Ammon's horn (tissue), 1 donor: Measurements from ENCODE around the gene COL1A2.

Experiments
- DNase-seq: peaks from one replicate; pipeline ENCODE4 v3.0.0-alpha.2; 2016; ENCODE audit warnings: low spot score

The COL1A2 gene

GRCh38 chr7:94394437-94395140 is at the start of gene COL1A2:
COL1A2 (plus strand) TSS chr7:94394895; CDS start chr7:94395032, 137 bp downstream.
- DNase-seq: peak; percentile 4

GRCh38 chr7:94345907-94346306 is 48.8 kb upstream of the COL1A2 start:
- no peak for DNase-seq

- no peak for DNase-seq
These were observed 46.6 kb upstream of the COL1A2 start for GRCh38 chr7:94348142-94348541.

- DNase-seq: no peak
These were observed 44.0 kb upstream of the COL1A2 start for GRCh38 chr7:94350734-94351133.

GRCh38 chr7:94351703-94352102 is 43.0 kb upstream of the COL1A2 start:
- DNase-seq: no peak

GRCh38 chr7:94352887-94353286 is 41.8 kb upstream of the COL1A2 start:
- DNase-seq: no peak

- DNase-seq: no peak
These were observed 39.7 kb upstream of the COL1A2 start for GRCh38 chr7:94354953-94355352.

GRCh38 chr7:94355454-94355853 is 39.2 kb upstream of the COL1A2 start:
- DNase-seq: no peak

- DNase-seq: no peak
These were observed 37.6 kb upstream of the COL1A2 start for GRCh38 chr7:94357076-94357475.

- no peak for DNase-seq
These were observed 33.8 kb upstream of the COL1A2 start for GRCh38 chr7:94360926-94361325.

GRCh38 chr7:94362276-94362675 is 32.4 kb upstream of the COL1A2 start:
- DNase-seq: no peak

- DNase-seq: no peak
These were observed 29.9 kb upstream of the COL1A2 start for GRCh38 chr7:94364816-94365215.

GRCh38 chr7:94366163-94366562 is 28.5 kb upstream of the COL1A2 start:
- no peak for DNase-seq

- DNase-seq: no peak
These were observed 27.9 kb upstream of the COL1A2 start for GRCh38 chr7:94366832-94367231.

- DNase-seq: no peak
These were observed 26.7 kb upstream of the COL1A2 start for GRCh38 chr7:94367949-94368348.

- DNase-seq: no peak
These were observed 26.3 kb upstream of the COL1A2 start for GRCh38 chr7:94368371-94368791.

- DNase-seq: no peak
These were observed 20.5 kb upstream of the COL1A2 start for GRCh38 chr7:94374231-94374630.

GRCh38 chr7:94374721-94375566 is 19.8 kb upstream of the COL1A2 start:
- DNase-seq: no peak

GRCh38 chr7:94375691-94376090 is 19.0 kb upstream of the COL1A2 start:
- no peak for DNase-seq

GRCh38 chr7:94376281-94376680 is 18.4 kb upstream of the COL1A2 start:
- no peak for DNase-seq

GRCh38 chr7:94378356-94378755 is 16.3 kb upstream of the COL1A2 start:
- DNase-seq: no peak

GRCh38 chr7:94380264-94380663 is 14.4 kb upstream of the COL1A2 start:
- no peak for DNase-seq

GRCh38 chr7:94382132-94382531 is 12.6 kb upstream of the COL1A2 start:
- DNase-seq: no peak
